HG02588 (cell line): ENCODE data around the gene TOM1L2.

Experiments
- ATAC-seq: cut with Tn5 transposase; IDR thresholded peaks from one replicate; pipeline ENCODE4 v1.9.1; 2021; ENCODE audit warnings: mild to moderate bottlenecking, moderate library complexity; ENCODE audit not compliant: unreplicated experiment

TOM1L2 gene

GRCh38 chr17:17972126-17972951 is at the start of gene TOM1L2, which contains the start of gene DRC3:
Gene TOM1L2 (minus strand): TSS chr17:17972400. CDS start chr17:17972313, 87 bp downstream.
Gene DRC3 (plus strand): TSS chr17:17972862. CDS start chr17:17977599, 4,737 bp downstream.
- ATAC-seq = peak; percentile 88

DNA sequence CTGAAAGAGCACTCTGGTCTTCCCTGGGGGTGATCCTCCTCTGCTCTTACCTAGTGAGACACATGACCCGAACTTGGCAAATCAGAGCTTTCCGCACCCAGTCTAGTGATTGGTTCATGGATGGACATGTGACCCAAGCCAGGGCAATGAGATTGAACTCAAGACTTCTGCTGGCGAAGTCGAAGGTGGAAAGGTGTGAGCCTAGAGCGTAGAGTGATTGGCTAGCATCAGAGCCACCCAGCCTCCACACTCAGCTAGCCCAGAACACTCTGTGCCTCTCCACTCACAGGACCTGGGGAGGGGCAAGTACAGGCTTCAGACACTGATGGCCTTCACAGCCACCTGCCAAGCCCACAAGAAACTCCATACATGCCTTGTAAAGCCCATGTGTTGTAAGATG is 49.2 kb upstream of the TOM1L2 start:
- no peak for ATAC-seq

- no peak for ATAC-seq
Observed at GRCh38 chr17:18020971-18021370, 48.8 kb upstream of the TOM1L2 start.

GRCh38 chr17:18019838-18020154 is 47.6 kb upstream of the TOM1L2 start:
- no peak for ATAC-seq

DNA sequence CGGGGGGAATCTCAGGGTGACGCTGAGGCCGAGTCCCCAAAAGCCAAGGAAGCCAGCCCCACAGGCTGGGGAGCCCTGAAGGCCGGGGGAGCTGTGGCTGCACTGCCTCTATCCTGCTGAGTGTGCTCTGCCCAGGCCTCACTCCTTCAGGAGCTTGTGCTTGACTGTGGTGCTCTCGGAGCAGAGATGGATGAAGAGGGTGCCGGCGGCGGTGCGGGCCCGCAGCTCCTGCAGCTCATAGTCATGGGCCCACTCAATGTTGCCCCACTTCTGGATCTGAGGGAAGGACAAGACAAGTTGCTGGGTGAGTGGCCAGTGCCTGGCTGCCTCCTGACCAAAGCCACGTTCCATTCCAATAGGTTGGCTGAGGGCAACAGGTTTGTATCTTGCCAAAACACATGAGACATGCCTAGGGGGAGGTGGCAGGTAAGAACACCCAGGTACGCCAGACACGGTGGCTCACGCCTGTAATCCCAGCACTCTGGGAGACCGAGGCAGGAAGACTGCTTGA is 46.3 kb upstream of the TOM1L2 start:
- no peak for ATAC-seq

DNA sequence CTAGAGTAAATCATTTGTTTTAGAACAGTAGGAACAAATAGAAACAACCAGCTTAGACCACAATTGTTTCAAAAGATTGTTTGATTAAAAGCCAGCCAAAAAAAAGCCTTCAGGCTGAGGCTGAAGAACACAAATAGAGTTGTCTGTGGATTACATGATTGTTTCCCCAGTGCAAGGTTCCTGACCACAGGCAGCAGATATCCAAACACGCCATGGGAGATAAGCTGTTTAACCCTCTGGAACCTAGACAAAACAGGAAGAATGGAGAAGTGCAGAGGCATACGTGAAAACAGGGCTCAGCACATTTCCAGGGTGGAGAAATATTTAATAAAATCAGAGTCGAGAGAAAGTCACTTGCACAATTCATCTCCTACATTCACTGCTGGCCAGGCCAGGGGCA is 45.8 kb upstream of the TOM1L2 start:
- ATAC-seq = no peak

- ATAC-seq = no peak
Observed at GRCh38 chr17:18016426-18016825, 44.2 kb upstream of the TOM1L2 start.

GRCh38 chr17:18015593-18015992 is 43.4 kb upstream of the TOM1L2 start:
- ATAC-seq = no peak

DNA sequence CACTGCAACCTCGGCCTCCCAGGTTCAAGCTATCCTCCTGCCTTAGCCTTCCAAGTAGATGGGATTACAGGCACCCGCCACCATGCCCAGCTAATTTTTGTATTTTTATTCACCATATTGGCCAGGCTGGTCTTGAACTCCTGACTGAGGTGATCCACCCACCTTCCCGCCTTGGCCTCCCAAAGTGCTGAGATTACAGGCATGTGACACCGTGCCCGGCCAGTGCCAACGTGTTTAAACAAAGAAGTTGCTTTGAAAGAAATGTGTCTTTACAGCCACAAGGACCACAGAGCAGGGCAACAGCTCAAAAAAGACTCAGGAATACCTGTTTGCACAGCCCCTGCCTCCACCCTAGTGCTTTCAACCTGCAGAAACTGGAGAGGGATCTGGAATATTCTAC is 41.8 kb upstream of the TOM1L2 start:
- no peak for ATAC-seq

DNA sequence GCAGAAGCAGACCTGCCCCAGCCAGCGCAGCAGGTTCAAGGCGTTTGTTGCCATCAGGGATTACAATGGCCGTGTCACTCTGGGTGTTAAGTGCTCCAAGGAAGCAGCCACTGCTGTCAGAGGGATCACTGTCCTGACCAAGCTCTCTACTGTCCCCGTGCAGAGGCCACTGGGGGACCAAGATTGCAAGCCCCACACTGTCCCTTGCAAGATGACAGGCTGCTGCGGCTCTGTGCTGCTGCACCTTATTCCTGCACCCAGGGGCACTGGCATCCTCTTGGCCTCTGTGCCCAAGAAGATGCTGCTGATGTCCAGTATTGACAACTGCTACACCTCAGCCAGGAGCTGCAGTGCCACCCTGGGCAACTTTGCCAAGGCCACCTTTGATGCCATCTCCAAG is 39.1 kb upstream of the TOM1L2 start:
- ATAC-seq = no peak

GRCh38 chr17:18009609-18010420 is 37.6 kb upstream of the TOM1L2 start:
- ATAC-seq = no peak

DNA sequence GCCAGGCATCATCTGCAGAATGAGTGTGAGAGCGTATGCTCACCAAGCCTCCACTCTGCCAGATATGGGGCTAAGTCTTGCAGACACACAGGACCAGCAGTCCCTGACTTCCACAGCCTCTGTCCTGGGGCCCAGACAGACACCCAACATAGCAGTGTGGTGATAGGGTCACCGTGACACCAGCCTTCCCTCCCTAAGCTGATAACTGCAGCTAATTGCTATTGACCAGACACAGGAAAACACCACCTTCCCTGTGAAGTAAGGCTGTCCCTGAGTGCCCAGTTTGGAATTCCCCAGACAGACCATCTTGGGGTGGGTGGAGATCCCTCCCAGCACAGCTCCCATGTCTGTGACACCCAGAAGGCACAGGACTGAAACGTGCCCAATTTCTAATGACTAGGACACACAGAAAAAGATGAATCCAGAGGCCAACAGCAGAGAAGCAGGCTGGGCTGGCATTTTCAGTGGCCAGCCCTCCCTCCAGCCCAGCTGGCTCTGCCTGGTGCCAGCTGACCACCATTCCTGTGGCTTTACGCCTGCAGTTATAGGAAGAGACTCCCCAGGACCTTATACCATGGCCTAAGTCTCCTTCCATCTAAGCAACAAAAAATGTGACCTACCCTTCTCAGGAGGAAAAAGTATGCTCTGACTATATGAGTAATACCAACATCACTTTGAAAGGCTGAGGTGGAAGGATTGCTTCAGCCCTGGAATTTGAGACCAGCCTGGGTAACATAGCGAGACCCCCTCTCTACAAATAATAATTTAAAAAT is 36.5 kb upstream of the TOM1L2 start:
- ATAC-seq = no peak

GRCh38 chr17:18006495-18007239 is 34.5 kb upstream of the TOM1L2 start:
- no peak for ATAC-seq

GRCh38 chr17:18005496-18005895 is 33.3 kb upstream of the TOM1L2 start:
- no peak for ATAC-seq

GRCh38 chr17:18004884-18005305 is 32.7 kb upstream of the TOM1L2 start:
- no peak for ATAC-seq

DNA sequence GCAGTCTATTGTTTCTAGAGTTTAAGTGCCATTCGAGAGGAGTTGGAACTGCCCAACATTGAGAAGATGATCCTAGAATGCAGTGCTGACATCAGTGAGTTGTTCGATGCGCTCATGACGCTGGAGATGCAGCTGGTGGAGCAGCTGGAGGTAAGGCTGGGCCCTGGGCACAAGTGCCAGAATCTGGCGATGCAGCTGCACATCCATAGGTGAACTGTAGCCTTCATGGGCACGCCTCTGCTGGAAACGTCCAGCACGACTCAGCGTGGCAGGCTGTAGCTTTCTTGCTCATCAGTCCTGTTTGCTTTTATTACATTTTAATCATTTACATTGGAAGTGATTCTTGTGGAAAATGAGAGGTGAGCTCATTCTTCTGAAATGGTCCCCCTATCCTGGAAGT is 32.1 kb upstream of the TOM1L2 start:
- ATAC-seq = no peak

- ATAC-seq = no peak
Observed at GRCh38 chr17:18002171-18002570, 30.0 kb upstream of the TOM1L2 start.

GRCh38 chr17:18000030-18000408 is 27.8 kb upstream of the TOM1L2 start:
- ATAC-seq = no peak

DNA sequence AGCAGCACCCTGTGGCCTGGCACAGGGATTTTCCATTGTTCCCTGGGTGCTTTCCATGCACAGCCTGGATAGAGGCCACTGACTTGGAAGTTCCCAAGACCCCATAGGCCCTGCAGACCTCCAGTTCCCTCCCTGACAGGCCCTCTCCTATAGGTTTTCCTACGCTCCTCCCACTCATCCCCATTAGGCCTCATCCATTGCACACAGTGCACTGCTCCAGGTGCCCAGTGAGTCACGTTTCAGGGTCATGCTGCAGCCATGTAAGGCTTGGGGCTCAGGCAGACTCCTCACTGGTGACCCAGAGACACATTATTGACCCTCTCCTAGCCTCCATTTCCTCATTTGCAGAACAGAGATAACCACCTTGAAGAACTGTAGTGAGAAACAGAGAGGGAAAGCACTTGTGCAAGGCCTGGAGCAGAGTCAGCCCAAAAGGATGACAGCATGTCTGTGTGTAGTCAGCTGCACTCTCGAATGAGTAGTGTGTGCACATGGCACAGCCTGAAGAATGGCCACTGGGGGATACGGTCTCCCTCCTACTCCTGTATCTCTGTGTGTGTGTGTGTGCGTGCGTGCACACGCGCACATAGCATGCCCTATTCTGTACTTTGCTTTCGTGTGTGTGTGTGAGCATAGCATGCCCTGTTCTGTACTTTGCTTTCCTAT is 27.3 kb upstream of the TOM1L2 start:
- no peak for ATAC-seq

GRCh38 chr17:17998934-17999333 is 26.7 kb upstream of the TOM1L2 start:
- ATAC-seq = no peak
